GM21737 (cell line): ENCODE results near the gene RSPO1.

ENCODE experiments used
- ATAC-seq: cut with Tn5 transposase; IDR thresholded peaks from one replicate; pipeline ENCODE4 v1.9.1; 2021; ENCODE audit warnings: mild to moderate bottlenecking, moderate library complexity; ENCODE audit not compliant: unreplicated experiment

The RSPO1 gene

GRCh38 chr1:37657620-37658412 is 23.1 kb upstream of the RSPO1 start:
- ATAC-seq = no peak

GRCh38 chr1:37656881-37657280 is 22.2 kb upstream of the RSPO1 start:
- ATAC-seq = no peak

- no peak for ATAC-seq
These were observed 21.3 kb upstream of the RSPO1 start for GRCh38 chr1:37656026-37656425.

- no peak for ATAC-seq
These were observed 20.6 kb upstream of the RSPO1 start for GRCh38 chr1:37655274-37655673.

- ATAC-seq = no peak
These were observed 19.2 kb upstream of the RSPO1 start for GRCh38 chr1:37653906-37654305.

GRCh38 chr1:37652976-37653375 is 18.3 kb upstream of the RSPO1 start:
- no peak for ATAC-seq

GRCh38 chr1:37651803-37652202 is 17.1 kb upstream of the RSPO1 start:
- ATAC-seq = no peak

GRCh38 chr1:37650721-37651120 is 16.0 kb upstream of the RSPO1 start:
- no peak for ATAC-seq

GRCh38 chr1:37650173-37650572 is 15.5 kb upstream of the RSPO1 start:
- no peak for ATAC-seq

GRCh38 chr1:37647281-37647680 is 12.6 kb upstream of the RSPO1 start:
- ATAC-seq = no peak

GRCh38 chr1:37641059-37641458 is 6.4 kb upstream of the RSPO1 start:
- ATAC-seq = no peak

GRCh38 chr1:37636435-37636834 is 1.7 kb upstream of the RSPO1 start:
- no peak for ATAC-seq

GRCh38 chr1:37634992-37635902 is 555 bp upstream of the RSPO1 start:
- ATAC-seq = no peak

GRCh38 chr1:37633938-37634243 is 801 bp downstream of the RSPO1 start:
- ATAC-seq = no peak

GRCh38 chr1:37633040-37633937 is 1.4 kb downstream of the RSPO1 start:
- ATAC-seq = no peak

- no peak for ATAC-seq
These were observed 3.7 kb downstream of the RSPO1 start for GRCh38 chr1:37631036-37631435.

GRCh38 chr1:37630426-37631028 is 4.2 kb downstream of the RSPO1 start:
- no peak for ATAC-seq

- ATAC-seq = no peak
These were observed 4.8 kb downstream of the RSPO1 start for GRCh38 chr1:37629726-37630425.

- ATAC-seq = no peak
These were observed 5.7 kb downstream of the RSPO1 start for GRCh38 chr1:37629008-37629407.

- no peak for ATAC-seq
These were observed 6.6 kb downstream of the RSPO1 start for GRCh38 chr1:37628026-37628556.
